Central memory CD8-positive, alpha-beta T cell (primary cell): Measurements from ENCODE around the gene NPEPL1.

Experiments
- ATAC-seq: fragments of 150-1000 bp; cut with Tn5 transposase; replicated peaks from 2 replicates; pipeline ENCODE4 v1.10.0; 2022; ENCODE audit warnings: mild to moderate bottlenecking, moderate FRiP score, moderate number of reproducible peaks; ENCODE audit not compliant: poor library complexity, severe bottlenecking; ENCODE audit errors: extremely low read depth
- DNase-seq, 2 donors: peaks; one replicate each; pipeline ENCODE4 v3.0.0; 2021; ENCODE audit warnings: low spot score in 2 of 2
- H3K27ac Mint-ChIP-seq: one replicate; pipeline ENCODE4 v1.8.0; 2022; ENCODE audit warnings: low read depth, mild to moderate bottlenecking, moderate library complexity, mixed read lengths
- H3K27me3 Mint-ChIP-seq: one replicate; pipeline ENCODE4 v1.8.0; 2022; ENCODE audit warnings: mixed read lengths
- H3K36me3 Mint-ChIP-seq: one replicate; pipeline ENCODE4 v1.8.0; 2022; ENCODE audit warnings: mild to moderate bottlenecking, moderate library complexity, mixed read lengths; ENCODE audit not compliant: insufficient read depth
- H3K4me1 Mint-ChIP-seq: one replicate; pipeline ENCODE4 v1.8.0; 2022; ENCODE audit warnings: mixed read lengths
- H3K4me3 Mint-ChIP-seq: one replicate; pipeline ENCODE4 v1.8.0; 2022; ENCODE audit warnings: mild to moderate bottlenecking, moderate library complexity, mixed read lengths
- H3K9me3 Mint-ChIP-seq: one replicate; pipeline ENCODE4 v1.8.0; 2022; ENCODE audit warnings: mixed read lengths

Gene NPEPL1

DNA sequence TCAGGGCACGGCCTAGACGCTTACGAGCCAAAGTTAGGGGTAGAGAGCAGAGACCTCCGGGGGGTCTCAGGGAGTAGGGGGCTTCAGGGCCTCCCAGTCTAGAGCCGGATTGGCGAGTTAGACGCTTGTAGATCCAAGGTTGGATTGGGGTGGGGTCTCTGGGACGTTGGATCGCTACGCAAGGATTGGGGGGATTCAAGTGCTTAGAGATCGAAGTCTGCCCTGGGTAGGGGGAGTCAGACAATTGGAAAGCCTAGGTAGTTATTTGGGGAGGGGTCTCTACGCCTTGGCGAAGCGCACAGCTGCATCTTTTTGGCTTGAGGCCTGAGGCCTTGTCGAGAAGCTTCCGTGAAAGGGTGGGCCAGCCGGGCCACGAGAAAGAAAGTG, 41.0 kb upstream of the NPEPL1 start:
- no peak for DNase-seq
- Mint-ChIP-seq H3K4me3 (peak overlapping the region; percentile 97), H3K36me3 (peaks cover 23% of the 10 kb centered on the region), H3K27me3 (no peaks in the 10 kb centered on the region), H3K27ac (peak overlapping the region; percentile 99), H3K4me1 (peaks cover 38% of the 10 kb centered on the region), H3K9me3 (no peaks in the 10 kb centered on the region)
- ATAC-seq, result no peak

- Mint-ChIP-seq H3K27ac (peak overlapping the region; percentile 99), H3K27me3 (no peaks in the 10 kb centered on the region), H3K9me3 (no peaks in the 10 kb centered on the region), H3K4me1 (peaks cover 43% of the 10 kb centered on the region), H3K4me3 (peak overlapping the region; percentile 97), H3K36me3 (peaks cover 23% of the 10 kb centered on the region)
- ATAC-seq, result peak; percentile 61
- DNase-seq, result peak; percentile 40 to 60
These were observed 40.5 kb upstream of the NPEPL1 start for GRCh38 chr20:58651946-58652605.

DNA sequence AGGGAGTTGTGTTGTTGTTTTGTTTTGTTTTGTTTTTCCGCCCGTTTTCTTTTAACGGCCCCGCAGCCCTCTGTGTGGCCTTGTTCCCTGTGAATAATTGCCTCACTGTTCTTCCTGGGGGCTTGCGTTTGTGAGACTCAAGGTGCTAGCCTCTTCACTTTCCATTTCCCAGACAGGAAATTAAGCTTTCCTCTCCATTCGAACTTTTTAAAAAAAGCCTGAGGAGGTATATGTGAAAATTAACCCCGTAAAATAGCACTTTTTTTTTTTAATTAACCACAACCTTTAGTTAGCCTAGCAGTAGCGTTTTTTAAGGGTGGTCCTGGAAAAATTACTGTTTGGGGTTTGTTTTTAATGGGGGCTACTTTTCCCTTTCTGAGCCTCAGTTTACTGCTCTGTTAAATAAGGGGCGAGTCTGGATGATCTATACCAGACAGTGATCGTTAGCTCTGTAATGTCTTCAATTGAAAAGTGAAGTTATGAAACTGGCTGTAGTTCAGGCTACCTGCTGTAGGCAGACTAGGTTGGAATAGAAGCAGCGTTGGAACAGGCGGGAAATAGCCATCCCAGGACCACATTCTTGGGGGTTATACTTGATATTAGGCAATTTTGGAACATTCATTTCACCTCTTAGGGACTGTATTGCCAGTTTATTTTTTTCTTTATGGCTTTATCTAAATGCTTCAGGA, 39.9 kb upstream of the NPEPL1 start:
- H3K4me3 Mint-ChIP-seq, result peak overlapping the region; percentile 97
- no peaks in the 10 kb centered on the region for H3K9me3 Mint-ChIP-seq
- ATAC-seq (peak; percentile 15), DNase-seq (no peak)
- H3K27ac Mint-ChIP-seq, result peak overlapping the region; percentile 99
- H3K36me3 Mint-ChIP-seq, result peaks cover 23% of the 10 kb centered on the region
- H3K4me1 Mint-ChIP-seq, result peaks cover 50% of the 10 kb centered on the region
- H3K27me3 Mint-ChIP-seq, result no peaks in the 10 kb centered on the region

DNA sequence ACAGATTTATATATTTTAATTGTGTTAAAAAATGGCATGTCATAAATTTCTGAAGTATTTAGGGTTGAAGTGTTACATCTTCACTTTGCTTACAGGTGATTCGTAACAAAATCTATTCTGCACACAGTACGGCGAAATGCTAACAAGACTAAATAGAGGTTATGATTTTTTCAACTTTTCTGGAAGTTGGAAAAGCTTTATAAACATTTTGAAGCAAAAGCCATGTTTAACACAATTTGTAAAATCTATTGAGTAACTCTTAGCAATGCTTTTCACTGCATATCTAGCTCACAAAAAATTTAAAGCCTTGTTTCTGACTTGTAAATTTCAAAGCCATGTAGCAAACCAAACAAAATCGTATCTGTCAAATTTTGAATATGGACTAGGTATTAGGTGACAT, 38.3 kb upstream of the NPEPL1 start:
- ATAC-seq, result no peak
- Mint-ChIP-seq H3K9me3 (no peaks in the 10 kb centered on the region), H3K27me3 (no peaks in the 10 kb centered on the region), H3K4me1 (peaks cover 58% of the 10 kb centered on the region), H3K36me3 (peaks cover 23% of the 10 kb centered on the region), H3K27ac (no peak overlapping the region), H3K4me3 (no peak overlapping the region)
- no peak for DNase-seq

GRCh38 chr20:58655328-58656107, 37.1 kb upstream of the NPEPL1 start:
- Mint-ChIP-seq H3K4me3 (no peak overlapping the region), H3K27me3 (no peaks in the 10 kb centered on the region), H3K27ac (peak overlapping the region; percentile 50), H3K4me1 (peaks cover 69% of the 10 kb centered on the region), H3K36me3 (peaks cover 26% of the 10 kb centered on the region), H3K9me3 (no peaks in the 10 kb centered on the region)
- DNase-seq (no peak), ATAC-seq (no peak)

- Mint-ChIP-seq H3K36me3 (peaks cover 22% of the 10 kb centered on the region), H3K4me3 (no peak overlapping the region), H3K27me3 (no peaks in the 10 kb centered on the region), H3K27ac (peak overlapping the region; percentile 50), H3K9me3 (no peaks in the 10 kb centered on the region), H3K4me1 (peaks cover 70% of the 10 kb centered on the region)
- ATAC-seq (no peak), DNase-seq (no peak)
These were observed 35.8 kb upstream of the NPEPL1 start for GRCh38 chr20:58656831-58657230.

DNA sequence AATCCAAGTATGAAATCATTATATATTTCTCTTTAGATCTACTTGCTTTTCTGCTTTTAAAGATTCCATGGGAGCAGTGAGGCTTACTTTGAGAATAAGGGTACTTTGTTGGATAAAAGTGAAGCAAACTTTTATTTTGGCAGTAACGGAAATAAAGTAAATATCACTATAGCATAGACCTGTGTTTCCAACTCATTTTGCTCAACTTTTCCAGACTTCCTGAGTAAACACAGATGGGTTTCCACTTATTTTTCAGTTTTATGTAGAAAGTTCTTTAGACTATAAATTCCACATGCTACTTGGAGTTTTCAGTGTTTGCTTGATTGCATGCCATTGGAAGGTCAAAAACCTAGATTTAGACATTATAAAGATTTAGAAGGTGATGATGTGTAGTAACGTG, 35.3 kb upstream of the NPEPL1 start:
- peaks cover 19% of the 10 kb centered on the region for H3K36me3 Mint-ChIP-seq
- H3K27me3 Mint-ChIP-seq, result no peaks in the 10 kb centered on the region
- no peak for DNase-seq
- ATAC-seq, result no peak
- H3K4me1 Mint-ChIP-seq, result peaks cover 74% of the 10 kb centered on the region
- H3K4me3 Mint-ChIP-seq, result no peak overlapping the region
- no peaks in the 10 kb centered on the region for H3K9me3 Mint-ChIP-seq
- H3K27ac Mint-ChIP-seq, result peak overlapping the region; percentile 50

DNA sequence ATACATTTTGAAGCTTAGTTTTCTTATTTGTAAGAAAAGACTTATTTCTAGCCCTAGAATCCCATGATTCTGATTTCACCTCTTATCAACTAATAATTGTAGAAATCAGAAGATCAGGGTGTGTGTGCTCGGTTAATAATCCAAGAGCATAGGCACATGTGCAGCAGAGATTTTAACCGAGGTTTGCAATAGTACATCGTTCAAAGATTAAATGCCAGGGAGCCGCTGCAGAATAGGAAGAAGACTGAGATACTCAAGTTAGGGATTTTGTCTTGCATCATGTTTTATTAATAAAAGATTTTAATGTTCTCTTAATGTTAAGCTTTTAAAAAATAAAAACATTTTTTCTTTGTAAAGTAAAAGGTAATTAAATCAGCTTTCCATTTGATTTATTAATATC, 34.6 kb upstream of the NPEPL1 start:
- DNase-seq (no peak), ATAC-seq (no peak)
- Mint-ChIP-seq H3K4me3 (peak overlapping the region; percentile 20), H3K4me1 (peaks cover 67% of the 10 kb centered on the region), H3K36me3 (peaks cover 14% of the 10 kb centered on the region), H3K27ac (no peak overlapping the region), H3K27me3 (no peaks in the 10 kb centered on the region), H3K9me3 (no peaks in the 10 kb centered on the region)

- DNase-seq, result no peak
- peaks cover 66% of the 10 kb centered on the region for H3K4me1 Mint-ChIP-seq
- H3K36me3 Mint-ChIP-seq, result peaks cover 12% of the 10 kb centered on the region
- H3K27me3 Mint-ChIP-seq, result no peaks in the 10 kb centered on the region
- peak overlapping the region; percentile 81 for H3K27ac Mint-ChIP-seq
- no peak for ATAC-seq
- no peak overlapping the region for H3K4me3 Mint-ChIP-seq
- H3K9me3 Mint-ChIP-seq, result no peaks in the 10 kb centered on the region
These were observed 33.8 kb upstream of the NPEPL1 start for GRCh38 chr20:58658760-58659159.

DNA sequence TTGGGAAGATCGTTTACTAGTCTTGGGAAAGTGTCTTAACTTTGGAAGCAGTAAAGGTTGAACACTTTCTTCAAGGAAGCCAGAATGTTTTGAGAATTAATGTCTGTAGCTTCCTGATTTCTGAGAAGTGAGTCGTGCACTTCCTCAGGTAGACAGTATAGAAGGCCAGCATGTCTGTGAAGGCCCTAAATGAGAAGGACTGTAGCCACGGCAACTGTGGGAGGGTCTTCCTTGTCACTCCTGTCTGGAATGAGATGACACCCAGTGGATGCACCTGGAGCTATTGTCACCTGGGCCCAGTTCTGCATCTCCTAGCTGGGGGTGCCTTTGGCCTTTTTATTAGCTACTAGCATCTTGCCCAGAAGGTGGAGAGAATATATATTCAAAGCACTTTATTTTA, 32.8 kb upstream of the NPEPL1 start:
- DNase-seq (no peak), ATAC-seq (no peak)
- H3K4me3 Mint-ChIP-seq, result peak overlapping the region; percentile 59
- H3K27ac Mint-ChIP-seq, result peak overlapping the region; percentile 81
- no peaks in the 10 kb centered on the region for H3K27me3 Mint-ChIP-seq
- no peaks in the 10 kb centered on the region for H3K9me3 Mint-ChIP-seq
- H3K36me3 Mint-ChIP-seq, result peaks cover 12% of the 10 kb centered on the region
- H3K4me1 Mint-ChIP-seq, result peaks cover 66% of the 10 kb centered on the region

DNA sequence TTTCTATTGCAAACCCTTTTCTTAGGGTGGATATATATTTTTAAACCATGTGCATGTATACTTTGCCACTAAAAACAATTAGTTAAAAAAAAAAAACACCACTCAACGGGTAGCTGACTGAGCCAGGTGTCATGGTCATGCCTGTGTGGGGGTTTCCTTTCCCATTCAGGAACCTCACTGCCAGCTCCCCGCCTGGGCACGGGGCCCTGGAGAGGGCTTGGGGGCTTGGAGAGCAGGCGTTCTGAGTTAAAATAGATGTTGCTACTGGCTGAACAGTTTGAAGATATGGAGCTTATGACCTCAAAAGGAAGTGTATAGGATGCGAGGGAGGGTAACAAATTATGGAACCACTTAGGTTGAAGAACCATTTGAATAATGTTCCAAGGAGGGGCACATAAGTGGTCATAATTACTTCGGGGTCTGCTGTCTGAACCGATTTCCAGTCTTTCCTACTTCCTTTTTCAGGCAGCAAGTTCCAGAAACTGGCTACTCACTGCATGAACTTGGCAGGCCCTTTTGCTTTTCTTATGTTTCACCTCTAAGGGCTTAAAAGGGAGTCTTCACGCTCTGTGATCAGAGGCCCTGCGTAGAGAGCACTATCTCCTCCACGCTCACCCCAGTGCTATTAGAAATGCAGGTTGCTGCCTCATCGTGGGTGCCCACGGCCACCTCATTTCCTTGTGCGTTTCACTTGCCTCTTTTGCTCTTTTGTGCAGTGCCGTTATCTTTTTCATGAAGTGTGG, 31.6 kb upstream of the NPEPL1 start:
- Mint-ChIP-seq H3K4me1 (peaks cover 68% of the 10 kb centered on the region), H3K27me3 (no peaks in the 10 kb centered on the region), H3K9me3 (no peaks in the 10 kb centered on the region), H3K4me3 (peak overlapping the region; percentile 36), H3K36me3 (peaks cover 9% of the 10 kb centered on the region), H3K27ac (peak overlapping the region; percentile 81)
- ATAC-seq (peak; percentile 81), DNase-seq (no peak)
